Keratinocyte (primary cell): ENCODE measurements around the gene PLAU. TPM values are rescaled to one million over a fixed set of nuclear protein-coding genes. Genes with fewer than 3 reads are reported as not detected.

Experiments used
- DNase-seq: peaks from one replicate; pipeline ENCODE4 v3.0.0-alpha.2; 2011; ENCODE audit warnings: low read depth, missing footprints, low spot score
- FAIRE-seq: peaks from 2 replicates; lab custom pipeline; 2011; peaks lifted over from hg19 to GRCh38; lab: Jason Lieb, UNC
- H2AFZ ChIP-seq: 2 replicates; pipeline ENCODE4 v1.6.0; 2012; ENCODE audit warnings: low read length, control low read depth, inconsistent platforms; ENCODE audit not compliant: control insufficient read depth
- H3K27ac ChIP-seq: 2 replicates; pipeline ENCODE4 v1.5.1; 2011; ENCODE audit warnings: low read length; ENCODE audit not compliant: control insufficient read depth, insufficient read depth
- H3K27me3 ChIP-seq: 3 replicates; pipeline ENCODE4 v1.6.0; 2011; ENCODE audit warnings: low read length; ENCODE audit not compliant: control insufficient read depth, insufficient read depth; ENCODE audit errors: extremely low read depth
- H3K36me3 ChIP-seq, 2 experiments: 2 replicates in 1 of 2; 3 replicates in 1 of 2; pipeline ENCODE4 v1.5.1; 2011; ENCODE audit warnings: low read length in 2 of 2, mild to moderate bottlenecking in 1 of 2; ENCODE audit not compliant: control insufficient read depth in 2 of 2, insufficient read depth in 2 of 2; ENCODE audit errors: extremely low read depth in 1 of 2
- H3K4me1 ChIP-seq: 3 replicates; pipeline ENCODE4 v1.5.1; 2011; ENCODE audit warnings: low read length; ENCODE audit not compliant: control insufficient read depth, insufficient read depth; ENCODE audit errors: extremely low read depth
- H3K4me2 ChIP-seq: 3 replicates; pipeline ENCODE4 v1.6.0; 2011; ENCODE audit warnings: low read depth, low read length; ENCODE audit not compliant: control insufficient read depth, insufficient read depth; ENCODE audit errors: extremely low read depth
- H3K4me3 ChIP-seq, 3 experiments: fragments of 200-600 bp in 1 of 3; sonication (generic) in 1 of 3; 2 replicates in 2 of 3; 3 replicates in 1 of 3; pipeline ENCODE4 v1.5.1; 2011 to 2016; ENCODE audit warnings: low read length in 3 of 3, mild to moderate bottlenecking in 3 of 3, control low read depth in 2 of 3, inconsistent platforms in 1 of 3, low read depth in 1 of 3, mixed read lengths in 1 of 3, mixed run types in 1 of 3, moderate library complexity in 1 of 3; ENCODE audit not compliant: control insufficient read depth in 2 of 3, insufficient read depth in 2 of 3; ENCODE audit errors: extremely low read depth in 1 of 3
- H3K79me2 ChIP-seq: 2 replicates; pipeline ENCODE4 v1.6.0; 2012; ENCODE audit warnings: low read length; ENCODE audit not compliant: control insufficient read depth, insufficient read depth
- H3K9ac ChIP-seq: 3 replicates; pipeline ENCODE4 v1.6.0; 2011; ENCODE audit warnings: low read length; ENCODE audit not compliant: control insufficient read depth, insufficient read depth; ENCODE audit errors: extremely low read depth
- H3K9me1 ChIP-seq: 3 replicates; pipeline ENCODE4 v1.6.0; 2011; ENCODE audit warnings: low read length; ENCODE audit not compliant: control insufficient read depth, insufficient read depth; ENCODE audit errors: extremely low read depth
- H3K9me3 ChIP-seq: 2 replicates; pipeline ENCODE4 v1.5.1; 2012; ENCODE audit warnings: low read depth, low read length; ENCODE audit not compliant: control insufficient read depth
- H4K20me1 ChIP-seq: 3 replicates; pipeline ENCODE4 v1.6.0; 2011; ENCODE audit warnings: low read length; ENCODE audit not compliant: control insufficient read depth, insufficient read depth; ENCODE audit errors: extremely low read depth
- EZH2 ChIP-seq: IDR thresholded peaks from one replicate; pipeline ENCODE4 v1.6.1; 2012; ENCODE audit warnings: inconsistent platforms, mild to moderate bottlenecking, low read length, moderate library complexity
- dilution Hi-C: fragments of 300-500 bp; cut with MboI; formaldehyde crosslinking; loops from one replicate; pipeline ENCODE4 v1.7.0; 2020; ENCODE audit warnings: low sequenced_read_pairs; ENCODE audit not compliant: extremely low pct_ligation_motif_present
- polyA plus RNA-seq, 5 experiments: library from polyadenylated mRNA; depleted of rRNA in 3 of 5; stranded (reverse) in 3 of 5; stranded (forward) in 1 of 5; unstranded in 1 of 5; fragments of >200 nt; gene quantifications; 1 replicate in 1 of 5; 2 replicates in 3 of 5; 3 replicates in 1 of 5; pipeline versions ENCODE4 v1.2.1 to v1.2.3, GENCODE V29; 2011 to 2012; ENCODE audit warnings: missing spikeins in 2 of 5, low read depth in 1 of 5, low replicate concordance in 1 of 5
- TF ChIP-seq, protein P1 (sequence below), 3 experiments: IDR thresholded peaks in 1 of 3; conservative IDR thresholded peaks in 1 of 3; optimal IDR thresholded peaks in 1 of 3; 2 replicates in 2 of 3; 3 replicates in 1 of 3; pipeline versions ENCODE3 to v1.5.1; 2011; ENCODE audit warnings: low read length in 3 of 3, mild to moderate bottlenecking in 3 of 3, moderate library complexity in 2 of 3, control low read depth in 1 of 3, inconsistent platforms in 1 of 3; ENCODE audit not compliant: insufficient read depth in 2 of 3; ENCODE audit errors: extremely low read depth in 1 of 3

The PLAU gene
- polyA plus RNA-seq, 1 donor (not counting 4 experiments of a cell fraction or from before 2014, with no cell fraction given): 262 TPM

DNA sequence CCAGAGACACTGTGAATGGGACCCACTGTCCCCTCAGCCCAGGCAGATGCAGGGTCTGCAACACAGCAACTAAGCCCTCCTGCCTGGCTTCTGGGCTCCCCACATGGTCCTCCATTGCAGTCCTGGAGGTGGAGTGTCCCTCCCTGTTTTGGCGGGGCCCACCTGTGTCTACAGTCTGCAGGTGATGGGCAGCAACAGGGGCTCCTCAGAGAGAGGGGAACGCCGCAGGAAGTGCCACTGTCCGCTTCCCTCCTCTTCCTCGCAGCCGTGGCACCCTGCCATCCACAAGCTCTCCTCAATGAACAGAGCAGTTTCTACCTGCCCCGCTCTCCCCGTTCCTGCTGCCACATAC, 45.8 kb upstream of the PLAU start:
- H3K36me3 ChIP-seq: peaks cover 11 to 33% of the 10 kb centered on the region in 2 experiments
- no peaks in the 10 kb centered on the region for H3K9me1 ChIP-seq
- H3K9ac ChIP-seq: no peak overlapping the region
- H3K79me2 ChIP-seq: peaks cover 5% of the 10 kb centered on the region
- no peaks in the 10 kb centered on the region for H3K27me3 ChIP-seq
- no peaks in the 10 kb centered on the region for H4K20me1 ChIP-seq
- H3K27ac ChIP-seq: no peak overlapping the region
- DNase-seq (no peak), FAIRE-seq (no peak)
- H3K4me3 ChIP-seq: no peak overlapping the region
- H2AFZ ChIP-seq: no peak overlapping the region
- H3K9me3 ChIP-seq: no peaks in the 10 kb centered on the region
- dilution Hi-C loops: no loop called here
- no peak overlapping the region for H3K4me2 ChIP-seq
- no peaks in the 10 kb centered on the region for H3K4me1 ChIP-seq
- TF ChIP-seq, protein P1, sequence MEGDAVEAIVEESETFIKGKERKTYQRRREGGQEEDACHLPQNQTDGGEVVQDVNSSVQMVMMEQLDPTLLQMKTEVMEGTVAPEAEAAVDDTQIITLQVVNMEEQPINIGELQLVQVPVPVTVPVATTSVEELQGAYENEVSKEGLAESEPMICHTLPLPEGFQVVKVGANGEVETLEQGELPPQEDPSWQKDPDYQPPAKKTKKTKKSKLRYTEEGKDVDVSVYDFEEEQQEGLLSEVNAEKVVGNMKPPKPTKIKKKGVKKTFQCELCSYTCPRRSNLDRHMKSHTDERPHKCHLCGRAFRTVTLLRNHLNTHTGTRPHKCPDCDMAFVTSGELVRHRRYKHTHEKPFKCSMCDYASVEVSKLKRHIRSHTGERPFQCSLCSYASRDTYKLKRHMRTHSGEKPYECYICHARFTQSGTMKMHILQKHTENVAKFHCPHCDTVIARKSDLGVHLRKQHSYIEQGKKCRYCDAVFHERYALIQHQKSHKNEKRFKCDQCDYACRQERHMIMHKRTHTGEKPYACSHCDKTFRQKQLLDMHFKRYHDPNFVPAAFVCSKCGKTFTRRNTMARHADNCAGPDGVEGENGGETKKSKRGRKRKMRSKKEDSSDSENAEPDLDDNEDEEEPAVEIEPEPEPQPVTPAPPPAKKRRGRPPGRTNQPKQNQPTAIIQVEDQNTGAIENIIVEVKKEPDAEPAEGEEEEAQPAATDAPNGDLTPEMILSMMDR (optimal IDR thresholded peaks at IDR 0.05 in 1 of 3, IDR thresholded peaks at IDR 0.05 in 1 of 3, conservative IDR thresholded peaks at IDR 0.05 in 1 of 3; ENCODE audit: extremely low read depth in 1 of 3, insufficient read depth in 2 of 3, low read length in 3 of 3): no peak
- TF ChIP-seq EZH2: no peak

DNA sequence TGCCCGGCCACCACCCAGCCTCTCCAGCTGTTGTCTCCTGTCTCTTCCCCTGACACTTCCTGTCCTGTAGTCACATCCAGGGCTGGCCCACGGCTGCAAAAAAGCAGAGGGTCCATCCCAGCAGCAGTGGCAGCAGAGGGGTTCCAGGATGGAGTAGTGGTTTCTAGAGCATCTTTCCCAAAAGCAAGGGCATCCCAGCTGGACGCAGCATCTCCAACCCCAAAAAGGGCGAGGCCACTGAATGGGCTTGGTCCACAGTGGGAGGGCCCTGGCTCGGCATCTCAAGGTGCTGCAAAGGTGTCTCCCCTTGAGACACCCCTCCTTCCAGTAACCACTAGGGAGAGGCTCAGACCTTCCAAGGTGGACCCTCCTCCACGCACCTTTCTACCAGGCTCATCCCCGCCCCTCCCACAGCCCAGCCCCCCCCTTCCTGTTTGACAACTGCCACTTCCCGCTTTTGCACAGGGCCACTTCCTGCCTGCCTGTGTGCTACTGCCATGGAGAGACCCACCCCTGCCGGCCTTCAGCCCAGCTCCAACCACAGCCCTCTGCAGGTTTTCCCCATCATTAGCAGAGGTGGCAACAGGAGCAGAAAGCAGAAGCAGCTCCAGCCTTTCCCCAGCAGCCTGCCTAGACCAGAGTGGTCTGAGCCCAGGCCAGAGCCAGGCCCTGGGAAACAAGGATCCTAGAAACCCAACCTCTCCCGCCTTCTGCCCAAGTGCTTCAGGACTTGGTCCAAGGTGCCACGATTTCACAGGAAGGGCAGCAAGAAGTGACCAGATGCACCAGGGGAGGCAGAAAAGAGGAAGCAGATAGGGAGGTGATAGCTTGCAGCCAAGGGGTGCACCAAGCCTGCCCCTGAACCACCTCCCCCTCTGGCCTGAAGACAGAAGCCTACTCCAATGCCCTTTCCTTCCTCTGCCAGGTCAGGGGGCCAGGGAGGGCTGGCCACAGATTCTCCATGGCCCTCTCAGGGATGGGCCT, 45.2 kb upstream of the PLAU start:
- Histone ChIP-seq H4K20me1 (no peaks in the 10 kb centered on the region), H3K9ac (no peak overlapping the region), H3K4me1 (no peaks in the 10 kb centered on the region), H3K27ac (no peak overlapping the region), H3K27me3 (no peaks in the 10 kb centered on the region), H3K4me2 (no peak overlapping the region), H2AFZ (no peak overlapping the region), H3K79me2 (peaks cover 5% of the 10 kb centered on the region), H3K36me3 (peaks cover 15 to 29% of the 10 kb centered on the region in 2 experiments), H3K9me1 (no peaks in the 10 kb centered on the region), H3K9me3 (no peaks in the 10 kb centered on the region), H3K4me3 (no peak overlapping the region)
- TF ChIP-seq, protein P1 (optimal IDR thresholded peaks at IDR 0.05 in 1 of 3, IDR thresholded peaks at IDR 0.05 in 1 of 3, conservative IDR thresholded peaks at IDR 0.05 in 1 of 3; ENCODE audit: extremely low read depth in 1 of 3, insufficient read depth in 2 of 3, low read length in 3 of 3): no peak
- DNase-seq (no peak), FAIRE-seq (no peak)
- dilution Hi-C loops: no loop called here
